GM12892 (cell line): ENCODE data around the gene PPM1B.

ENCODE experiments used
- POLR2A ChIP-seq: IDR thresholded peaks from 2 replicates; pipeline ENCODE4 v1.6.1; 2011; ENCODE audit warnings: low read depth, low read length, control low read depth
- TAF1 ChIP-seq: IDR thresholded peaks from 2 replicates; pipeline ENCODE4 v1.6.1; 2011; ENCODE audit warnings: low read depth, mild to moderate bottlenecking, control low read depth, low read length, borderline replicate concordance

DNA sequence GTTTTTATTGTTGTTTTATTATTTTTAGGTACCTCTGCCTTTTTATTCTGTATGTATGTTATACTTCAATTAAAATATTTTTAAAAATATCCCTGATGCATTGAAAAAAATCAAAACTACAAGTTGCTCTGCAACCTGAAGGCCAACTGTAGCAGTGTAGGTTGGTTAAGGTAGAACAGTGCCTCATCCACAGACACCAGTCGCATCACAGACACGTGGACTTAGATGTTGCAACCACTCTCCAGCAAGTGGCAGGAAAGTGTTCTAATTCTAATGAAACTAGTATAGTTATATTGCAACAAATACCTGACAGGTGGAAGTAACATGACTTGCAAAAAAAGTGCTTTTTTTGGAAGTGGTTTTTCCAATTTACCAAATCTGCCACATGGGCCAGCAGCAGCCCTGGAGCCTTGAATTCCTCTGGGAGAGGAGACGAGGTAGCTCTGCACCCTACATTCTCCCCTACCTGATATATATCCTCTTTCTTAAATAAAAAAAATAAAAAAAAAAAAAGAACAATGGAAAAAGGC lies 78.2 kb downstream of the PPM1B start:
- TF ChIP-seq TAF1, result no peak
- no peak for TF ChIP-seq POLR2A
